LNCAP (cell line): Measurements from ENCODE around the gene NRCAM.

Source experiments
- CTCF ChIP-seq: fragments of 450-650 bp; IDR thresholded peaks from 2 replicates; pipeline ENCODE4 v1.5.1; 2017; ENCODE audit warnings: mild to moderate bottlenecking

Gene NRCAM

GRCh38 chr7:108226816-108227299 lies 229.4 kb downstream of the NRCAM start:
- TF ChIP-seq CTCF = no peak

DNA sequence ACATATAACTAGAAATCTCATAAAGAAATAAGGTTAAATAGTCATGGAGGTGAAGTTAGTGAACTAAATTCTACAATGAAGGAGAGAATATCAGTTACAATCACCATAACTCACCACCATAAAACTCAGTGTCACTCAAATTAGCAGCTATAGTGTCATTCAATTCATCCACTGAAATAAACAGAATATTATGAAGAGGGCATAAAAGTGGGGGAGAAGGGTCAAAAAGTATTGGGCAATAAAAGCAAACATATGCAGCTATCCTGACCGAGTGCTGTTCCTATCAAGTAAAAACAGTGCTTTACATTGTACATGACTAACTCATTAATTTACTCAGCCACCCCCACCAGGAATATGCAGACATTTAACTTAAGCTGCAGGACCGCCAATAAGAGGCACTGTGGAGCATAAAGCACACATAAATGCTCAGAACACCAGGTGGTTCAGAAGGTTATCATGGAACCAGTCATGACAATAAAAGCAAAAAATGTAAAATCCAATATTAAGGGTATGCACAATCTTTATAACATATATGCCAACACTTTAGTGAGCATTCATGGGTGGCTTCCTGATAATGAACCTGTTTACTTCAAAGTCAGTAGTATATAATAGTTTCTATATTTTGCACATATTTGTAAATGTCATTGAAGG lies 230.6 kb downstream of the NRCAM start:
- no peak for TF ChIP-seq CTCF

DNA sequence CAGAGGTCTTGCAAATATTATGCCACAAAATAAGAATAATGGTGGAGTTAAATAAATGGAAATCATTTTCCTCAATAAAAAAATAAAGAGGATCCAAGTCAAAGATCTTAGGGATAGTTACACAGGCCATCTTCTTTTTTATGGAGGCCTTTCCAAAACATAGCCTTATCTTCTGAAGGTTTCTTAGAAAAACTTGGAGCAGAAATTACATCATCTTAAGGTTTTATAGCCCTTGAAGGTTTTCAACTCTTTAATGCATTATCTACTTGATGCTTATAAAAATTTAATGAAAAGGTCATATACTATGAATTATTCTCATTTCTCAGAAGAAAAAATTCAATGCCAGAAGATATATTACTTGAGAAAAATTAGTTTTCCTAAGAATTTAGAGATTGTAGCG lies 231.8 kb downstream of the NRCAM start:
- no peak for TF ChIP-seq CTCF

DNA sequence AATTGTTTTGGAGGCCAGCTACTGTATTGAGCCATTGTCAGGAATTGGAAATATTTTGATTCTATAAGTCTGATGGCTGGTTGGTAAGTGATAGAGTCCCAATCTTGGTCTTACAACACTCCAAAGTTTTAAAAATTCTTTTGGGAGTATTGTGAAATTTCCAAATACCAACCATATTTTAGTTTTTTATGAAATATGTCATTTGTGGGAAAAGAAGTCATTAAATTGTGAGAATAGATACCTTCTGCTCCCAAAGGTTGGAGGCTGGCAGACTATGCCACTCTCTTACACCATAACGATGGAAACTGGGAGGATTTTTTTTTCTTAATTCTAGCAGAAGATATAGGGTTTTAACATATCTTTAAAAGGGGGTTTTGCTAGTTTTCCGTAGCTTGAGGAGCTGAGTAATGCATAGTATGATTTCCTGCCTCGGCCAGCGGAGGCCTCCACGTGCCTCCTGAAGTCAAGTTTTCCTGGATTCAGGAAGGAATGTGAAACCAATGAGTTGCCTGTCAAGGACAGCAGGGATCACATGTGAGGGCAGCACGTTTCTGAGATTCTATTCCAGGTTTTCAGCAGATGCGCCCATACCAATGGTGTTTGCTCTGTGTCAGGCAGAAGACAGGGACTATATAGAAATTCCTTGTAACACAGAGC lies 233.9 kb downstream of the NRCAM start:
- TF ChIP-seq CTCF = no peak

DNA sequence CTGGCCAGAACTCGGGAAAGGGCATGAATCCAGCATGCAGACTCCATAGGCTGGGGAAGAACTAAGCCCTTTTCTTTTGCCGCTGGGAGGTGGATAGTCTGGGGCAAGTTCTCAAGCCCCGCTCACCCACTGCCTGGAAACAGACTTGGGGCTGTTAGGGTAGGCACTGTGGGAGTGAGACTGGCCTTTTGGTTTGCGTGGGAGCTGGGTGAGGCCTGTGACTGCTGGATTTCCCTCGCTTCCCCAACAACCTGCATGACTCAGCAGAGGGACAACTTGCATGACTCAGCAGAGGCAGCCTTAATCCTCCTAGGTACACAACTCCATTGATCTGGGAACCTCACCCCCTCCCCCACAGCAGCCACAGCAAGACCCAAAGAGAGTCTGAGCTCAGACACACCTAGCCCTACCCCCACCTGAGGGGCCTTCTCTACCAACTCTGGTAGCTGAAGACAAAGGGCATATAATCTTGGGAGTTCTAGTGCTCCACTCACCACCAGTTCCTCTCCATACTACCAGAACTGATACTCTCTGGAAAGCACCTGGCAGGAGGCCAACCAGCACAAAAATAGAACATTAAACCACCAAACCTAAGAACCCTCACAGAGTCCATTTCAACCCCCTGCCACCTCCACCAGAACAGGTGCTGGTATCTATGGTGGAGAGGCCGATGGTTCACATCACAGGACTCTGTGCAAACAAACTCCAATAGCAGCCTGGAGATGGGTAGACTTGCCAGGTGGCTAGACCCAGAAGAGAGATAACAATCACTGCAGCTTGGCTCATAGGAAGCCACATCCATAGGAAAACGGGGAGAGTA lies 244.6 kb downstream of the NRCAM start:
- TF ChIP-seq CTCF = no peak

GRCh38 chr7:108210796-108211195 lies 245.4 kb downstream of the NRCAM start:
- TF ChIP-seq CTCF = no peak

DNA sequence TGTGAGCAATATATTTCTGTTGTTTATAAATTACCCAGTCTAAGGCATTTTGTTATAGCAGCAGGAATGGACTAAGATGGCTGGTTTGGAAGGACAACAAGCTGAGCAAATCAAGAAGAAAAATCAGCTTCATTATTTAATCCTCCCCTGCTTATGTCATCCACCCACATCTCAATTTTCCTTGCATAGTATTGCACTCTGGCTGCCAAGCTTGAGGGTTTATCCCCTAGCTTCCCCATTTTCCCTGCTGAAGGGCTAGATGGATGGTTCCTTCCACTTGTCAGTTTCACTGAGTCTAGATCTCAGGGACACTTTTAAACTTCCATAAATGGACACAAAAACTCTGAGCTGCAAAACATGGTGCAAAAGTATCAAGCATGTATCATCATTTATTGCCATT lies 250.9 kb downstream of the NRCAM start:
- no peak for TF ChIP-seq CTCF
